Fibroblast of mammary gland (primary cell): Measurements from ENCODE around the gene GAS7.

Source experiments
- DNase-seq: peaks from one replicate; pipeline ENCODE4 v3.0.0-alpha.2; 2010; ENCODE audit warnings: low read depth
- H3K4me3 ChIP-seq: 2 replicates; pipeline ENCODE4 v1.5.1; 2011; ENCODE audit warnings: low read depth, mild to moderate bottlenecking, low read length, moderate library complexity; ENCODE audit not compliant: control insufficient read depth
- TF ChIP-seq, protein P1 (sequence below): conservative IDR thresholded peaks from 2 replicates; pipeline ENCODE4 v1.5.1; 2011; ENCODE audit warnings: low read depth, low read length, inconsistent platforms; ENCODE audit not compliant: control insufficient read depth, insufficient read depth

The GAS7 gene

GRCh38 chr17:10216213-10216938 lies 18.0 kb upstream of the GAS7 start:
- TF ChIP-seq, protein P1, sequence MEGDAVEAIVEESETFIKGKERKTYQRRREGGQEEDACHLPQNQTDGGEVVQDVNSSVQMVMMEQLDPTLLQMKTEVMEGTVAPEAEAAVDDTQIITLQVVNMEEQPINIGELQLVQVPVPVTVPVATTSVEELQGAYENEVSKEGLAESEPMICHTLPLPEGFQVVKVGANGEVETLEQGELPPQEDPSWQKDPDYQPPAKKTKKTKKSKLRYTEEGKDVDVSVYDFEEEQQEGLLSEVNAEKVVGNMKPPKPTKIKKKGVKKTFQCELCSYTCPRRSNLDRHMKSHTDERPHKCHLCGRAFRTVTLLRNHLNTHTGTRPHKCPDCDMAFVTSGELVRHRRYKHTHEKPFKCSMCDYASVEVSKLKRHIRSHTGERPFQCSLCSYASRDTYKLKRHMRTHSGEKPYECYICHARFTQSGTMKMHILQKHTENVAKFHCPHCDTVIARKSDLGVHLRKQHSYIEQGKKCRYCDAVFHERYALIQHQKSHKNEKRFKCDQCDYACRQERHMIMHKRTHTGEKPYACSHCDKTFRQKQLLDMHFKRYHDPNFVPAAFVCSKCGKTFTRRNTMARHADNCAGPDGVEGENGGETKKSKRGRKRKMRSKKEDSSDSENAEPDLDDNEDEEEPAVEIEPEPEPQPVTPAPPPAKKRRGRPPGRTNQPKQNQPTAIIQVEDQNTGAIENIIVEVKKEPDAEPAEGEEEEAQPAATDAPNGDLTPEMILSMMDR, result no peak
- DNase-seq, result no peak
- H3K4me3 ChIP-seq, result no peak overlapping the region

DNA sequence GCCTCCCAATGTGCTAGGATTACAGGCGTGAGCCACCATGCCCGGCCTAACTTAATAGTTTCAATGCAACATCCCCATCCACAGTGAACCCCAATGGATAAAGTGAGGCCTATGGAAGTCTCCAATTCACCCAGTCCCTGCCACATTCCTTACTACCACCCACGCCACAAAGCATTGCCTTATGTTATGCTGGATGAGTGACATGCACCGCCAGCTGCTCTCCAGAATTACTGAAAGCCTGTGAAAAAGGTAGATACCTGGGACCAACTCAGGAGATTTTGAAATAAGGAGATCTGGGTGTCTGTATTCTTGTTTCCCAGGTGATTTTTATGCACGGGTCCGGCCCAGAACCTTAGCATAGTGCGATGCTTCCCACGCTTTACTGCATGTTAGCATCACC lies 16.9 kb upstream of the GAS7 start:
- H3K4me3 ChIP-seq, result no peak overlapping the region
- DNase-seq, result no peak
- TF ChIP-seq, protein P1, result no peak

DNA sequence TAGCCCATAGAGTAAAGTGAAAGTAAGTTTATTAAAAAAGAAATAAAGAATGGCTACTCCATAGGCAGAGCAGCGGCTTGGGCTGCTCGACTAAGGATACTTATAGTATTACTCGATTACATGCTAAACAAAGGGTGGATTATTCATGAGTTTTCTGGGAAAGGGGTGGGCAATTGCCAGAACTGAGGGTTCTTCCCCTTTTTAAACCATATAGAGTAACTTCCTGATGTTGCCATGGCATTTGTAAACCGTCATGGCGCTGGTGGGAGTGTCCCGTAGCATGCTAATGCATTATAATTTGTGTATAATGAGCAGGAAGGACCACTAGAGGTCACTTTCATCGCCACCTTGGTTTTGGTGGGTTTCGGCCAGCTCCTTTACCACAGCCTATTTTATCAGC lies 13.3 kb upstream of the GAS7 start:
- no peak overlapping the region for H3K4me3 ChIP-seq
- TF ChIP-seq, protein P1, result no peak
- DNase-seq, result no peak

DNA sequence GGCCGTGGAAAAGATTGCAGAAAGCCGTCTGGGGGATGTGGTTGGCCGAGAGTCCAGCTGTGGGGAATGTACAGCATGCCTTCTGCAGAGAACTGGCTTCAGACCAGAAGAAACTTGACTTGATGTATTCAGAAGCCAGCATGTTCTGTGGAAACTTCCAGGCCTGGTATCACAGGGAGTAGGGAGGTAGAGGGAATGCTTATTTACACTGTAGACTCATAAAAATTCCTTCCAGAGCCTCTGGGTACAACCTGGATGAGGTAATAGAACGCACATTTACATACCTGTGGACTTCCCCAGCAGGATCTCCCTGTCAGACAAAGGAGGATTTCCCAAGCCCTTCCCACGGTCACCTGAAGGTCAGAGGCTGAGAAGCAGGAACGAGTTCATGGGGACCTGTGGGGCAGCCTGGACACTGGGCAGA lies 11.8 kb upstream of the GAS7 start:
- TF ChIP-seq, protein P1, result no peak
- DNase-seq, result peak; percentile 42
- H3K4me3 ChIP-seq, result no peak overlapping the region

GRCh38 chr17:10208604-10209193 lies 10.3 kb upstream of the GAS7 start:
- DNase-seq, result no peak
- H3K4me3 ChIP-seq, result no peak overlapping the region
- TF ChIP-seq, protein P1, result no peak

DNA sequence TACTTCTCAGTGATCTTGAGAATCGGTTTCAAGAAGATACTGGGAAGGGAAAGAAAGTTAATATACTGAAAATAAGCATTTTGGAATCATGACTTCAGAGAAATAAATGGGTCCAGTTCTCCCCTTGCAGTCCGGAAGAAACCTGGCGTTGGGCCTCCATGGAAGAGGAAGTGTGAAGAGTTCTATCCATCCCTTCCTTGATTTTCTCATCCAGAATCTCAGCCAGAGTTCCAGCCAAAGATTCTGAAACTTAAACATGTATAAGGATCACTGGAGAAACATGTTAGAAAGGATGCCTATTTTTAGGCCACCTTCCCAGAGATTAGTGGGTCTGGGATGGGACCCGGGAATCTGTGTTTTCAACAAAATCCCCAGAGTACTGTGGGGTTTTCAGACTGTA lies 8.7 kb upstream of the GAS7 start:
- TF ChIP-seq, protein P1, result no peak
- DNase-seq, result no peak
- H3K4me3 ChIP-seq, result no peak overlapping the region
